Vagina (tissue), 2 donors: ENCODE results near the gene PROK2.

Experiments used
- CTCF ChIP-seq, 3 experiments: fragments of 450-650 bp in 2 of 3; fragments of 200-600 bp in 1 of 3; sonication (generic) in 1 of 3; IDR thresholded peaks; one replicate each; pipeline ENCODE4 v1.5.1; 2017 to 2019; ENCODE audit warnings: antibody characterized with exemption in 3 of 3, mild to moderate bottlenecking in 2 of 3, moderate library complexity in 2 of 3
- POLR2A ChIP-seq, 2 donors: fragments of 450-650 bp; IDR thresholded peaks; one replicate each; pipeline ENCODE4 v1.6.1; 2017; ENCODE audit warnings: antibody characterized with exemption in 2 of 2, mild to moderate bottlenecking in 2 of 2, moderate library complexity in 2 of 2

GRCh38 chr3:71797455-71797854 lies 12.5 kb upstream of the PROK2 start:
- TF ChIP-seq CTCF (IDR thresholded peaks at IDR 0.05) (no peak), POLR2A (IDR thresholded peaks at IDR 0.05) (no peak)
